Measurements from ENCODE around the gene EPS8L2. TPM values are rescaled to one million over a fixed set of nuclear protein-coding genes. Genes with fewer than 3 reads are reported as not detected.

EPS8L2 gene
- total and polyA plus RNA-seq, 2 of the 4 experiments (the other 2 are of a cell fraction), result 17.2 to 39.4 TPM

- H3K9ac ChIP-seq (ENCODE audit: low read depth, low read length), result no peak overlapping the region
- in situ Hi-C loops (cut with MboI; ENCODE audit: low sequenced_read_pairs) (no loop called here), dilution Hi-C loops (cut with HindIII; ENCODE audit: low sequenced_read_pairs, unreplicated experiment) (no loop called here), intact Hi-C loops (cut with micrococcal nuclease) (no loop called here)
- H3K4me3 ChIP-seq (ENCODE audit: insufficient read depth, low read depth, low read length), result no peak overlapping the region
- BruUV-seq (replicated peaks), result no TSS peak
- no peaks in the 10 kb centered on the region for H3K79me1 ChIP-seq (ENCODE audit: low read depth in 1 of 2, low read length in 2 of 2)
- H3K36me3 ChIP-seq (ENCODE audit: control insufficient read depth, insufficient read depth, low read length), result no peaks in the 10 kb centered on the region
- H3K14ac ChIP-seq (replicated peaks; ENCODE audit: low read depth, low read length), result no peak overlapping the region
- TF ChIP-seq ELK1 (IDR thresholded peaks at IDR 0.05; ENCODE audit: borderline replicate concordance, low read depth, low read length) (no peak), RCOR1 (IDR thresholded peaks at IDR 0.05; ENCODE audit: insufficient replicate concordance, low read length) (no peak), CEBPB (IDR thresholded peaks at IDR 0.05; ENCODE audit: low read depth, low read length) (no peak), FOS (IDR thresholded peaks at IDR 0.05; ENCODE audit: low read depth, low read length) (no peak), RFX5 (IDR thresholded peaks at IDR 0.05; ENCODE audit: low read depth, low read length) (no peak), MXI1 (IDR thresholded peaks at IDR 0.05; ENCODE audit: borderline replicate concordance, low read depth, low read length) (no peak), SMC3 (IDR thresholded peaks at IDR 0.05; ENCODE audit: low read depth, low read length) (no peak), POLR2A (IDR thresholded peaks at IDR 0.05; ENCODE audit: low read depth, low read length) (no peak), RAD21 (IDR thresholded peaks at IDR 0.05; ENCODE audit: low read length) (no peak), BHLHE40 (IDR thresholded peaks at IDR 0.05; ENCODE audit: low read depth, low read length) (no peak), MAFK (IDR thresholded peaks at IDR 0.05; ENCODE audit: low read depth, low read length) (no peak), NFE2L2 (IDR thresholded peaks at IDR 0.05; ENCODE audit: low read depth, low read length) (no peak), CHD1 (IDR thresholded peaks at IDR 0.05; ENCODE audit: low read depth, low read length) (no peak), MAZ (IDR thresholded peaks at IDR 0.05; ENCODE audit: borderline replicate concordance, low read depth, low read length) (no peak)
- TF ChIP-seq, protein P1, sequence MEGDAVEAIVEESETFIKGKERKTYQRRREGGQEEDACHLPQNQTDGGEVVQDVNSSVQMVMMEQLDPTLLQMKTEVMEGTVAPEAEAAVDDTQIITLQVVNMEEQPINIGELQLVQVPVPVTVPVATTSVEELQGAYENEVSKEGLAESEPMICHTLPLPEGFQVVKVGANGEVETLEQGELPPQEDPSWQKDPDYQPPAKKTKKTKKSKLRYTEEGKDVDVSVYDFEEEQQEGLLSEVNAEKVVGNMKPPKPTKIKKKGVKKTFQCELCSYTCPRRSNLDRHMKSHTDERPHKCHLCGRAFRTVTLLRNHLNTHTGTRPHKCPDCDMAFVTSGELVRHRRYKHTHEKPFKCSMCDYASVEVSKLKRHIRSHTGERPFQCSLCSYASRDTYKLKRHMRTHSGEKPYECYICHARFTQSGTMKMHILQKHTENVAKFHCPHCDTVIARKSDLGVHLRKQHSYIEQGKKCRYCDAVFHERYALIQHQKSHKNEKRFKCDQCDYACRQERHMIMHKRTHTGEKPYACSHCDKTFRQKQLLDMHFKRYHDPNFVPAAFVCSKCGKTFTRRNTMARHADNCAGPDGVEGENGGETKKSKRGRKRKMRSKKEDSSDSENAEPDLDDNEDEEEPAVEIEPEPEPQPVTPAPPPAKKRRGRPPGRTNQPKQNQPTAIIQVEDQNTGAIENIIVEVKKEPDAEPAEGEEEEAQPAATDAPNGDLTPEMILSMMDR (conservative IDR thresholded peaks at IDR 0.05; ENCODE audit: low read depth, low read length), result no peak
- TF ChIP-seq, protein P2, sequence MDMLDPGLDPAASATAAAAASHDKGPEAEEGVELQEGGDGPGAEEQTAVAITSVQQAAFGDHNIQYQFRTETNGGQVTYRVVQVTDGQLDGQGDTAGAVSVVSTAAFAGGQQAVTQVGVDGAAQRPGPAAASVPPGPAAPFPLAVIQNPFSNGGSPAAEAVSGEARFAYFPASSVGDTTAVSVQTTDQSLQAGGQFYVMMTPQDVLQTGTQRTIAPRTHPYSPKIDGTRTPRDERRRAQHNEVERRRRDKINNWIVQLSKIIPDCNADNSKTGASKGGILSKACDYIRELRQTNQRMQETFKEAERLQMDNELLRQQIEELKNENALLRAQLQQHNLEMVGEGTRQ (IDR thresholded peaks at IDR 0.05; ENCODE audit: low read depth, low read length), result no peak
- H2BK5ac ChIP-seq (ENCODE audit: low read depth, low read length, poor library complexity, severe bottlenecking), result no peak overlapping the region
- WGBS, 2 experiments (ENCODE audit: extremely low coverage in 2 of 2, insufficient read length in 1 of 2), result 73% methylated on average over 16 of the region's 20 CpGs; no CpG with 5 or more reads in 1 of the 2 experiments
- H3K4ac ChIP-seq (ENCODE audit: low read depth, low read length), result no peak overlapping the region
- H3K4me1 ChIP-seq (ENCODE audit: control insufficient read depth, insufficient read depth, low read length), result peaks cover 4% of the 10 kb centered on the region; the same call in 1 of the 2 replicates
- no peak overlapping the region for H3K4me2 ChIP-seq (ENCODE audit: low read depth, low read length)
- no peak overlapping the region for H2AFZ ChIP-seq (replicated peaks; ENCODE audit: low read length, poor library complexity)
- H2AK5ac ChIP-seq (ENCODE audit: low read depth, low read length), result no peak overlapping the region
- no peak overlapping the region for H2BK15ac ChIP-seq (ENCODE audit: low read depth, low read length)
- H3K9me3 ChIP-seq (ENCODE audit: control insufficient read depth, insufficient read depth, low read length), result no peaks in the 10 kb centered on the region
- H4K8ac ChIP-seq (ENCODE audit: low read depth in 2 of 2, low read length in 2 of 2), result no peak overlapping the region
- H4K5ac ChIP-seq (ENCODE audit: low read depth, low read length), result no peak overlapping the region
- POLR2A ChIA-PET (ENCODE audit: unreplicated experiment), result no interaction called here
- no peak overlapping the region for H2BK20ac ChIP-seq (ENCODE audit: low read depth, low read length)
- H3K23ac ChIP-seq (ENCODE audit: low read depth, low read length), result no peak overlapping the region
- no peaks in the 10 kb centered on the region for H4K20me1 ChIP-seq (ENCODE audit: insufficient read depth, low read length)
- H3K56ac ChIP-seq (ENCODE audit: extremely low read depth, insufficient read depth, low read length), result no peak overlapping the region
- no peak overlapping the region for H3K27ac ChIP-seq (ENCODE audit: insufficient read depth, low read length)
- ATAC-seq (ENCODE audit: low read depth) (no peak), DNase-seq (no peak)
- H3K9me1 ChIP-seq (ENCODE audit: insufficient read depth, low read length), result no peaks in the 10 kb centered on the region
- peaks cover 17% of the 10 kb centered on the region; the same call in 1 of the 2 replicates for H3K27me3 ChIP-seq (ENCODE audit: control insufficient read depth, insufficient read depth, low read length)
- no peak overlapping the region for H3K18ac ChIP-seq (ENCODE audit: low read depth, low read length)
- H4K91ac ChIP-seq (ENCODE audit: insufficient read depth, low read depth, low read length), result no peak overlapping the region
- no peak overlapping the region for H2AK9ac ChIP-seq (replicated peaks; ENCODE audit: low read depth, low read length, poor library complexity)
- CTCF ChIA-PET, result no interaction called here
- H2BK120ac ChIP-seq (ENCODE audit: low read depth, low read length), result no peak overlapping the region
Measured at GRCh38 chr11:733072-733471, 27.0 kb downstream of the EPS8L2 start.
